Large intestine (tissue), 3 donors: ENCODE data around the gene UQCC2. TPM values are rescaled to one million over a fixed set of nuclear protein-coding genes. Genes with fewer than 3 reads are reported as not detected.

ENCODE experiments used
- DNase-seq, 2 donors: peaks; one replicate each; pipeline versions ENCODE4 v3.0.0 to v3.0.0-alpha.2; 2013
- H3K27ac ChIP-seq: one replicate; pipeline ENCODE4 v1.5.1; 2013; ENCODE audit warnings: low read length
- H3K27me3 ChIP-seq: 2 replicates; pipeline ENCODE4 v1.6.1; 2013; ENCODE audit warnings: low read length; ENCODE audit not compliant: control insufficient read depth, insufficient read depth
- H3K36me3 ChIP-seq: 2 replicates; pipeline ENCODE4 v1.6.1; 2013; ENCODE audit warnings: low read length; ENCODE audit not compliant: control insufficient read depth, insufficient read depth
- H3K4me1 ChIP-seq: one replicate; pipeline ENCODE4 v1.6.1; 2013; ENCODE audit warnings: low read length; ENCODE audit not compliant: control insufficient read depth, insufficient read depth
- H3K4me3 ChIP-seq: one replicate; pipeline ENCODE4 v1.5.1; 2013; ENCODE audit warnings: low read length
- H3K9me3 ChIP-seq: one replicate; pipeline ENCODE4 v1.6.1; 2013; ENCODE audit warnings: mild to moderate bottlenecking, low read depth, low read length, moderate library complexity; ENCODE audit not compliant: control insufficient read depth
- WGBS: methylation state at CpG from one replicate; pipeline ENCODE4 v1.1.5; 2013; ENCODE audit warnings: low lambda C conversion rate; ENCODE audit not compliant: insufficient coverage; 5-methylcytosine and 5-hydroxymethylcytosine counted together
- polyA plus RNA-seq: library from polyadenylated mRNA; unstranded; fragments of 120-200 nt; gene quantifications from one replicate; pipeline ENCODE4 v1.2.1, GENCODE V29; 2013

The UQCC2 gene
- polyA plus RNA-seq, 1 donor = 61.0 TPM

DNA sequence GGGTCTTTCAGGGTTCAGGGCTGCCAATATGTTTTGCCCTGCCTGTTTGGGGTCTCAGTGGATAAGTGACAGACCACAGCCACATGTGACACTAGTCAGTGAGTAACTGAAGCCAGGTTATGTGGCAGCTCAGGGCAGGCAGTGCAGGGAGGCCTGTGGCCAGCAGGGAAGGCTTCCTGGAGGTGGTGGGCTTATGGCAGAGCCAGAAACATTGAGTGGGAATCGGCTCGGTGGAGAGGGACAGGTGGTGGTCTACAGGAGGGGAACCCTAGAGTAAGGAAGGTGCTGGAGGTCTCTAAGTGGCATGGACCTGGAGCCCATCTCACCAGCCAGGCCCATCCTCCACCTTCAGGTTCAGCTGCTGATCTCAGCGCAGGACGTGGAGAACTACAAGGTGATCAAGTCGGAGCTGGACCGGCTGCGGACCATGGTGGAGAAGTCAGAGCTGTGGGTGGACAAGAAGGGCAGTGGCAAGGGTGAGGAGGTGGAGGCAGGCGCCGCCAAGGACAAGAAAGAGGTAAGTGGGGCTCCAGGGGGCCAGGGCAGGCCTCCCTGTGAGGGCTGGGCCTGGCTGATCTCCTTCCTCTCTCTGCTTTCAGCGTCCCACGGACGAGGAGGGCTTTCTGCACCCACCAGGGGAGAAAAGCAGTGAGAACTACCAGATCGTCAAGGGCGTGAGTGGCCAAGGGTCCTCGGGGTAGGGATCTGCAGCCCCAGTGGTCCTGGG lies 34.9 kb downstream of the UQCC2 start:
- H3K4me1 ChIP-seq = no peaks in the 10 kb centered on the region
- no CpG with 5 or more reads among the region's 15 CpGs for WGBS

GRCh38 chr6:33675968-33676367 lies 35.5 kb downstream of the UQCC2 start:
- Histone ChIP-seq H3K36me3 (peaks cover 90% of the 10 kb centered on the region), H3K4me1 (no peaks in the 10 kb centered on the region), H3K4me3 (no peak overlapping the region), H3K27ac (no peak overlapping the region), H3K27me3 (no peaks in the 10 kb centered on the region), H3K9me3 (no peaks in the 10 kb centered on the region)
- DNase-seq = no peak
- WGBS = 100% methylated on average over 2 of the region's 7 CpGs

More for the DNA sequence above, 34.9 kb downstream of the UQCC2 start:
- H3K27me3 ChIP-seq = no peaks in the 10 kb centered on the region
- no peak overlapping the region for H3K4me3 ChIP-seq
- H3K36me3 ChIP-seq = peaks cover 91% of the 10 kb centered on the region
- no peak for DNase-seq
- no peak overlapping the region for H3K27ac ChIP-seq
- H3K9me3 ChIP-seq = no peaks in the 10 kb centered on the region

DNA sequence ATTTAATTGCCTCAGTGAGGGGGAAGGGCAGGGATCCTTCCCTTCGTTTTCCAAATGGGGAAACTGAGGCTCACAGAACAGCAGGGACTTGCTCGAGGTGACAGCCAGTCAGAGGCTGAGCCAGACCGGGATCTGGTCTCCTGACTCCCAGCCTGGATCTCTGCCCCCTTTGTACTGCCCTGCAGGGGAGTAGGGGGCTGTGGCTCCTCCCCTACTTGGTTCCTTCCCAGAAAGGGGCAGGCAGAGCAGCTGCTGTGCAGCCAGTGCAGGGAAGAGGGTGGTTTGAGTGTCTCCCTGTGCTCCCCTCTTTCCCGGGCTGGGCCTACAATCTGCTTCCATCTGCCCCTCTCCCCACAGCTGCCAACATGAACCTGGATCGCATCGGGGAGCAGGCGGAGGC lies 37.6 kb downstream of the UQCC2 start:
- H3K36me3 ChIP-seq = peaks cover 93% of the 10 kb centered on the region
- H3K9me3 ChIP-seq = no peaks in the 10 kb centered on the region
- no peak overlapping the region for H3K4me3 ChIP-seq
- no peaks in the 10 kb centered on the region for H3K27me3 ChIP-seq
- no peak for DNase-seq
- H3K27ac ChIP-seq = no peak overlapping the region
- no CpG with 5 or more reads among the region's 7 CpGs for WGBS
- H3K4me1 ChIP-seq = no peaks in the 10 kb centered on the region

GRCh38 chr6:33672808-33673207 lies 38.7 kb downstream of the UQCC2 start:
- peaks cover 94% of the 10 kb centered on the region for H3K36me3 ChIP-seq
- no peak for DNase-seq
- H3K9me3 ChIP-seq = no peaks in the 10 kb centered on the region
- H3K4me3 ChIP-seq = no peak overlapping the region
- H3K27ac ChIP-seq = no peak overlapping the region
- WGBS = no CpG with 5 or more reads among the region's 5 CpGs
- no peaks in the 10 kb centered on the region for H3K27me3 ChIP-seq
- H3K4me1 ChIP-seq = no peaks in the 10 kb centered on the region

DNA sequence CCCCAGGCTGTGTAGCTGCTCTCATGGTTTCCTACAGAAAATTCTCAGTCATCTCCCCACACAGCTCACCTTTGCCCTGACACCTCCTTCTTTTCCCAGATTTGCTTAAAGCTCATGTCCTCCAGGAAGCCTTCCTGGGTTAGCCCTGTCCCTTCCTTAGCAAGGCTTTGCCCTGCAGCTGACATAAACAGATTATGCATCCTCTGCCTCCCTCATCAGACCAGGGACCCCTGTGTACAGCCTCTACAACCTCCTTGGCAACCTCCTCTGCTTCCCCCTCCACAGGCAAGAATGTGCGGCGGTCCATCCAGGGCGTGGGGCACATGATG lies 39.8 kb downstream of the UQCC2 start:
- Histone ChIP-seq H3K9me3 (no peaks in the 10 kb centered on the region), H3K27me3 (no peaks in the 10 kb centered on the region), H3K27ac (no peak overlapping the region), H3K4me3 (no peak overlapping the region), H3K4me1 (no peaks in the 10 kb centered on the region), H3K36me3 (peaks cover 94% of the 10 kb centered on the region)
- no CpG with 5 or more reads among the region's 3 CpGs for WGBS
- no peak for DNase-seq

DNA sequence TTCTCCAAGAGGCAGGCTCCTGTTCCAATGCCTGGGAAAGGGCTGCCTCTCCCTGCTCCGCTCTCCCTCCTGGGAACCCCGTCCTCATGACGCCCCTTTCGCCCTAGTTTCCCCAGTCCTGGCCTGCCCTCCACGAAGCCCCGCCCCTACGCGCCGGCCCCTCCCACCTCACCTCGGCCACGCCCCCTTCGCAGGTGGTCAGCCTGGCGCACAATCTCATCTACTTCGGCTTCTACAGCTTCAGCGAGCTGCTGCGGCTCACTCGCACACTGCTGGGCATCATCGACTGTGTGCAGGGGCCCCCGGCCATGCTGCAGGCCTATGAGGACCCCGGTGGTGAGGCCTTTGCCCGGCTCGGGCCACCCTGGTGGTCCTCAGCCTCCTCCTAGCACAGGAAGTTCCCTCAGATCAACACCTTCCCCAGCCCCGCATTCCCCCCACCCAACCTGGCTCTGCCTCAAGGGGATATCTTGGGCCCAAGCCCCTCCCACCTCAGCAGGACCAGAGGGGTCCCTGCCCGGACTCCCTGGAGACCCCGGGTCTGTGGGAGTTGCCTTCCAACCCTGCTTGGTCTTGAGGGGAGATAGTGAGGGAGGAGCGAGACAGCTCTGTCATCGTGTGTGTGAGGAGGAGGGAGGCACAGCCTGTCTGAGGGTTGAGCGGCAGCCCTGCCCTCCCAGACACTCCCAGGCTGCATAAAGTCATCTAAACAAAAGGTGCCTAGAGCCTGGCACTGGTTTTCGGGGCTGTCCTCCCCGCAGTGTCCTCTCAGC lies 40.3 kb downstream of the UQCC2 start:
- no peaks in the 10 kb centered on the region for H3K27me3 ChIP-seq
- H3K36me3 ChIP-seq = peaks cover 93% of the 10 kb centered on the region
- WGBS = no CpG with 5 or more reads among the region's 30 CpGs
- H3K4me1 ChIP-seq = no peaks in the 10 kb centered on the region
- no peaks in the 10 kb centered on the region for H3K9me3 ChIP-seq
- no peak overlapping the region for H3K4me3 ChIP-seq
- no peak for DNase-seq
- no peak overlapping the region for H3K27ac ChIP-seq

DNA sequence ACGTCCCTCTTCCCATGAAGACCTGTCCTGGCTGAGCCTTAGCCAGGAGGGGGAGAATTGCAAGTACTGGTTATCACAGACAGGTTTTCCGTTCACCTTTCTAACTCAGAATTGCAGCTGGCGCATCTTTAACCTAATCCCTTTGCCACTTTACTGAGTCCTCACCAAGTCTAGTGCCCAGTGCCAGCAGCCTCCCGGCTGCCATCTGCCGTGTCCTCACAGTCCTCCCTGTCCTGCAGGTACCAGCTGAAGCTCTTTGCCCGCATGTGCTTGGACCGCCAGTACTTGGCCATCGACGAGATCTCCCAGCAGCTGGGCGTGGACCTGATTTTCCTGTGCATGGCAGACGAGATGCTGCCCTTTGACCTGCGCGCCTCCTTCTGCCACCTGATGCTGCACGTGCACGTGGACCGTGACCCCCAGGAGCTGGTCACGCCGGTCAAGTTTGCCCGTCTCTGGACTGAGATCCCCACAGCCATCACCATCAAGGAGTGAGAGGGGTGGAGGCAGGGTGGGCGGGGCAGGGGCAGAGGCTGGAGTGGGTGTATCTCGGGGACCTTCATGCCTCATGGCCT lies 41.3 kb downstream of the UQCC2 start:
- H3K27ac ChIP-seq = no peak overlapping the region
- H3K27me3 ChIP-seq = no peaks in the 10 kb centered on the region
- H3K9me3 ChIP-seq = no peaks in the 10 kb centered on the region
- no peaks in the 10 kb centered on the region for H3K4me1 ChIP-seq
- no peak overlapping the region for H3K4me3 ChIP-seq
- no CpG with 5 or more reads among the region's 21 CpGs for WGBS
- peaks cover 95% of the 10 kb centered on the region for H3K36me3 ChIP-seq
- no peak for DNase-seq

DNA sequence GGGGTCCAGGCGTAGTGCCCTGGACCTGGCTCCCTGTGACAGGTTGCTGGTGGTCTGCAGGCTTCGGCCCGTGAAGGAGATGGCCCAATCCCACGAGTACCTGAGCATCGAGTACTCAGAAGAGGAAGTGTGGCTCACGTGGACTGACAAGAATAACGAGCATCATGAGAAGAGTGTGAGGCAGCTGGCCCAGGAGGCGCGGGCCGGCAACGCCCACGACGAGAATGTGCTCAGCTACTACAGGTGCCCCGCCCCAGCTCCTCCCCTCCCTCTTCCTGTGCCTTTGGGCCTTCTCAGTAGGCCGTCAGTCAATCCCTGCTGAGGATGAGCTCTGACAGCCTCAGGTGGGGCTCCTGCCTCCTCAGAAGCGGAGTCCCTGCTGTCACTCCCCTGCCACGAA lies 42.6 kb downstream of the UQCC2 start:
- Histone ChIP-seq H3K36me3 (peaks cover 96% of the 10 kb centered on the region), H3K27ac (no peak overlapping the region)

DNA sequence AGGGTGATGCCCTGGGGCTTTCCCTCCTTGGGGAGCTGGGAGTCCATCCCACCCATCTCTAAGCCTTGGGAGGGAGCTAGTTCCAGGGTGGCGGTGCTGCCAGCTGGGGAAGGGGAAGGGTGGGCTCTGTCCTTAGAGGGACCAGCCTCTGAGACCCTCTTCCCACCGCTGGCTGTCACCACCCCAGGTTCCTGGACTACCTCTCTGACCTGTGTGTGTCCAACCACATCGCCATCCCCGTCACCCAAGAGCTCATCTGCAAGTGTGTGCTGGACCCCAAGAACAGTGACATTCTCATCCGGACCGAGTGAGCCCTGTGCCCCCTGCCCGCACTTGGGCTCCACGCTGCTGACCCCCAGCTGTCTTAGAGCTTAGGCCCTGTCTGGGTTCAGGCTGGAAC lies 43.2 kb downstream of the UQCC2 start:
- no CpG with 5 or more reads among the region's 8 CpGs for WGBS
- Histone ChIP-seq H3K36me3 (peaks cover 96% of the 10 kb centered on the region), H3K27ac (no peak overlapping the region), H3K4me1 (no peaks in the 10 kb centered on the region), H3K27me3 (no peaks in the 10 kb centered on the region), H3K4me3 (no peak overlapping the region), H3K9me3 (no peaks in the 10 kb centered on the region)
- no peak for DNase-seq

More for the DNA sequence above, 42.6 kb downstream of the UQCC2 start:
- H3K4me1 ChIP-seq = no peaks in the 10 kb centered on the region
- H3K4me3 ChIP-seq = no peak overlapping the region
- H3K9me3 ChIP-seq = no peaks in the 10 kb centered on the region
- H3K27me3 ChIP-seq = no peaks in the 10 kb centered on the region
- DNase-seq = peak; percentile 38 to 71
- no CpG with 5 or more reads among the region's 17 CpGs for WGBS

- Histone ChIP-seq H3K27me3 (no peaks in the 10 kb centered on the region), H3K9me3 (no peaks in the 10 kb centered on the region), H3K4me3 (no peak overlapping the region), H3K4me1 (no peaks in the 10 kb centered on the region), H3K27ac (no peak overlapping the region), H3K36me3 (peaks cover 96% of the 10 kb centered on the region)
- WGBS = no CpG with 5 or more reads among the region's 11 CpGs
- DNase-seq = no peak
Measured at GRCh38 chr6:33667776-33668175, 43.7 kb downstream of the UQCC2 start.
